ENCODE data around the gene ZNF385D.
A peak's percentile ranks its signal among the peaks of the same experiment; 100 is the strongest.
"Not testable (repeated sequence)": the region's sequence is repeated elsewhere in the genome, so short reads cannot be mapped to it uniquely, and the experiment has no call there.

The ZNF385D gene

DNA sequence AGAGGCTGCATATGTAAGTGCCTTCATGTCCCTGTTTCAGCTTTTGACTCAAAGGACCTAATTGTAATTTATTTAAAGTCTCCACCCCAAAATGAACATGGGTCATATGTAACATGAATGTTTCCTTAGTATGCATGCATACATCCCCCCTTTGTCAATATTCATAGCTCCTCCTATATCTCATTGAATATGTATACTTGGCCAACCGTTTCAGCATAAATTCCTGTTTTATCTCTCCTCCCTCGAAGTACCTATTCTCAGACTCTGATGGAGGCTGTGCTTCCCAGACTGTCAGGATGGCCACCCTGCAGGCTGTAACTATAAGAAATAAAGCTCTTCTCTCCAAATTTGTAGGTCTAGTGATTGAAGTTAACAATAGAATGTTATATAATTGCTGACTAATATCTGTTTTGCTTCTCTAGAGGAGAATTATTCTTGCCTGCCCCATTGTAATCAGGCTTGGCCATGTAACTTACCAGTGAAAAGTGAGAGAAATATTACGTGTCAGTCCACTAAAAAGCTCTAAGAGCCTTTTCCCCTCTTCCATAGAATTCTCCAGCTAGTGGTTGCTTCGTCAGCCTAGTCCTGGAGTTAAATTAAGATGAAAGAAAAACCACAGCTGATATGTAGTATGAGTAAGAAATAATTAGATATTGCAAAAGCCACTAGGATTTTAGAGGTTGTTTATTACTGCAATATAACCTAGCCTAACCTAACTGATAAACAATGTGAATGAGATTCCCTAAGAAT lies 245.1 kb downstream of the ZNF385D start:
- DNase-seq, result no peak

DNA sequence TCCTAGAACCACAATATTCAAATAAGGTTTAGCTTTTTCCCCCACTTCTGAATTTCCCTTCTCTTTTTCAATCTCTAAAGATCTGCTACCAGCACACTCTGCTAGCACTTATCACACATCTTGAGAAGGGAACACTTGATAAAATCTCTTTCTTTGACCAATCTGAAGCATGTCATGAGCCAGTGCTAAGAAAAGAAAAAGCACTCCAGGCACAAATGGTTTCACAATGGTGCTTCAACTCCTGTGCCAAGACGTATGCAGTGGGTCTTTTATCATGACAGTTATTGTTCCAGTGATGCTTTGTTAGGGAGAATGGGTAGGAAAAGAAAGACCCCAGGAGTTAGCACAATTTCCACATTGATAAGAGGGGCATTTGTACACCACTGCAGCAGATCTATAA lies 248.4 kb downstream of the ZNF385D start:
- DNase-seq, result no peak

DNA sequence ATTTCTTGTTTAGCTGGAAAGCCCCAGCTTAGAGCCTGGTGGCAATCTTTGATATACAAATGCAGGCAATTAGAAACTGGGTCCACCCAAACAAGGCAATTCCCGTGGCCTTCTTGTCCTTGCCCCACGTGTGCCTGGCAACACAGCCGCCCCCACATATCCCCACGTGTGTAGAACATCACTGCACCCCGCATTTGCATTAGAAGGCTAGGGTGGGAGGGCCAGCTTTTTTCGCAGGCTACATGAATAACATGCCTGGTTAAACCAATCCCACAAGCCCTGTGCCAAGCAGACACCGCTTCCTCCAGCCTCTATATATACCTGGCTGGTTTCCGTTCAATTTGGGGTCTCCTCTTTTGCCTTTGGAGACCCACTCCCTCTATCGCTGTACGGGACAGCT lies 250.2 kb downstream of the ZNF385D start:
- no peak for DNase-seq

DNA sequence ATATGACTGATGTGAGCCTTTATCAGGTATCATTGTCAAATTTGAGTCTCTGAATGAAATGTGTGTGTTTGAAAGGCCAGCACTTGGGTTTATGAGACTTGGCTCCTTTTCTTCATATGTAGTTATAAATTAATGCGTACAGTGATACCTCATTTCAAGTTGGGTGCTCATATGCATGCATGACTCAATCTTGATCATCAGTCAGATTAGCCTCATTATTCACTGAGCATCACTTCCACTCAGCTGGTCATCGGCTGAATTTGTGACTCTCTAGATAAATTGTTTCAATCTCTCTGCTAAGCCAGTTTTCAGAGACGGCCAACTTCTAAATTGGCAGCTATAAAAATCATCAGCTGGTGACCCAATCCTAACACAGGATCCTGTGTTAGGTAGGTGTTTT lies 260.3 kb downstream of the ZNF385D start:
- DNase-seq, result not testable (repeated sequence)

DNA sequence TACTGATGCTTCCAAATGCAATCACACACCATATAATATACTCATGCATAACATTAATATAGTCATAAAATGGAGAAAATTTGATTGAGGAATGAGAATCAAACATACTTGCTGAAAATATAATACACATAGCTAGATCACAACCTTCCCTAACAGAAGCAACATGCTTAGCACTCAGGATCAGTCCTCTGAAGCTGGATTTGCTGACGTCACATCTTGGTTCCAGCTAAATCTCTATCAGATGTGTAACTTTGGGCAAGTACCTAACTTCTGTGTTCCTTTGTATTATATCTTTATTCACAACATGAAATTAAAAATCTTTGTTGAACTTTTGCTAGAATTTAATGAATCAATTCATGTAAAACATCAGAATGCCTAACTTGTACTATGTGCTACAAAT lies 263.5 kb downstream of the ZNF385D start:
- no peak for DNase-seq

DNA sequence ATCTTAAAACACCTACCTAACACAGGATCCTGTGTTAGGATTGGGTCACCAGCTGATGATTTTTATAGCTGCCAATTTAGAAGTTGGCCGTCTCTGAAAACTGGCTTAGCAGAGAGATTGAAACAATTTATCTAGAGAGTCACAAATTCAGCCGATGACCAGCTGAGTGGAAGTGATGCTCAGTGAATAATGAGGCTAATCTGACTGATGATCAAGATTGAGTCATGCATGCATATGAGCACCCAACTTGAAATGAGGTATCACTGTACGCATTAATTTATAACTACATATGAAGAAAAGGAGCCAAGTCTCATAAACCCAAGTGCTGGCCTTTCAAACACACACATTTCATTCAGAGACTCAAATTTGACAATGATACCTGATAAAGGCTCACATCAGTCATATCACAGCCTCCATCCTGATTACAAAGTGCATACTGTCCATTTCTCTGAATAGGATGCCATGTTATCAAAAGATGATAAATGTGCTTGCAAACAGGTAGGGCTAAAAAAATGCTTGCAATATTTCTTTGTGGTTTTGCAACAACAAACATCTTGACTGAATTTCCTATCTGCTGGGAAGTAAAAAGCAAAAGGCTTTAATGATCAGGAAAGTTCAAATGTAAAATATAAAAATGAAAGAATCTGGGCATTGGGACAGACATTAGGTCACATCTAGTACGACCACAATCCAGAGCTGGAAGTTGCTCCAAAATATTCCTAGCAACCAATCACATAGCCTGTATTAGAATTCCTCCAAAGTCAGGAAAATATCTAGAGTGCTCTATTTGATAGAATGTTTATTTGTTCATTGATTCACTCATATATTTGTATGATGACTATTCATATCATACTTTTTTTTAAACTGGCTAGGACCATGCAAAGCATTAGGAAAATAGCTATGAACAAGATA lies 264.7 kb downstream of the ZNF385D start:
- DNase-seq, result not testable (repeated sequence)

DNA sequence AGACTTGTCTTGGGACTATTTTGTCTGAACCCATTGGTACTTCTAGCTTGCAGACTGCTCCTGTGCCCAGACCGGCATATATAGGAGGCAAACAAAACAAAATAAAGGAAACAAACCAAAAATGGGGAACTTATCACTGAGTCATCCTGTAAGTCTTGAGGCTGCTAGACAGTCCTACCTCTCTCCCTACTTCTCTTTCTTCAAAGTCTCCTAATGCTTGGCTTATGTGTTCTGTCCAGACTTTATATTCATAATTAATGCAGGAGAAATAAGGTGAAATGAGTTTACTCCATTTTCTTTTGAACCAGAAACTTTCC lies 266.2 kb downstream of the ZNF385D start:
- DNase-seq, result peak; percentile 31

DNA sequence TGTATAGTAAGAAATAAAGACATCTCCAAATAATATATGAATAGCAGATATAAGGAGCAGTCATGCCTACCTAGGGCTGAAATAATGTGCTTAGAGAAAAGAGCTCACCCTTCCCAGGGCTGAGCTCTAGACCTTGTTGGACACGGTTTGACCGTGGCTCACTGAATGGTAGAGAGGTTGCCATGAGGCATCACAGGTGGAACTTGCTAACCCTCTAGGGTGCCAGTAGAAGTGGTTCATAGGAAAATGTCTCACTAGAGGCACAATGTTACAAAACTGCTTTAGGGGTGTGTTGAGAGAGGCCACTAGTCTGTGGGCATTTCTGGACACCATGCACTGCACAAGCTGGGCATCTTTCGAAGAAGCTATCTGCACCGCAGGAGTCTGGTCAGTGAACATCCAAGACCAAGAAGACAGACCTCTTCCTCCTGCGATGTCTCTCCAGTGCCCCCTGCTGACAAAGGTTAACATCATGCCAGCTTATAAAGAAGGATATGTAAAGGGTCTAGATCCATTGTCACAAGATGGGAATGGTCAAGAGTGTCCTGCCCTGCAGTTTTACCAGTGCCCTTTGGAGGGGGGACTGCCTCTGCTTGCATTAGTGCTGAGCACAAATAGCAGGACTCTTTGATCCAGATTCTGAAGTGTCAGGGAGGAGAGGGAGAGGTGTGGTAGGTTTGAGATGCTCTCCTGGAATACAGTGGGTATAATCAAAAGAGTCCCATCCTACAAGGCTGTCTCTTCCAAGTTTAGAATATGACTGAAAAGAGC lies 266.8 kb downstream of the ZNF385D start:
- DNase-seq, result peak; percentile 13

DNA sequence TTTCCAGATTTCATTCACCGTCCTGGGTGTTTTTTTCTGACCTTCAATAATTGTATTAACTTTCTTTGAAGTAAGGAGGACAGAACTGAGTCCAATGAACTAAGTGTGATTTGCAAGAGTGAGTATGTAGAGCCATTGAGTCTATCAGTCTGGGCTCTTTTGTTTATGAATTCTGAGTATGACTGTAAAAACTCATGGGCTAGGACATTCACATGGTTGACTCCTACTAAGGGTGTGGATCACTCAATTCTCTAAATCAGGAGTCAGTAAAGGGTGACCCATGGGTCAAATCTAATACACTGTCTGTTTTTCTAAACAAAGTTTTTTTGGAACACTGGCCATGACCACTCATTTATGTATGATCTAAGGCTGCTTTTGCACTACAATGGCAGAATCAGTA lies 269.0 kb downstream of the ZNF385D start:
- no peak for DNase-seq

DNA sequence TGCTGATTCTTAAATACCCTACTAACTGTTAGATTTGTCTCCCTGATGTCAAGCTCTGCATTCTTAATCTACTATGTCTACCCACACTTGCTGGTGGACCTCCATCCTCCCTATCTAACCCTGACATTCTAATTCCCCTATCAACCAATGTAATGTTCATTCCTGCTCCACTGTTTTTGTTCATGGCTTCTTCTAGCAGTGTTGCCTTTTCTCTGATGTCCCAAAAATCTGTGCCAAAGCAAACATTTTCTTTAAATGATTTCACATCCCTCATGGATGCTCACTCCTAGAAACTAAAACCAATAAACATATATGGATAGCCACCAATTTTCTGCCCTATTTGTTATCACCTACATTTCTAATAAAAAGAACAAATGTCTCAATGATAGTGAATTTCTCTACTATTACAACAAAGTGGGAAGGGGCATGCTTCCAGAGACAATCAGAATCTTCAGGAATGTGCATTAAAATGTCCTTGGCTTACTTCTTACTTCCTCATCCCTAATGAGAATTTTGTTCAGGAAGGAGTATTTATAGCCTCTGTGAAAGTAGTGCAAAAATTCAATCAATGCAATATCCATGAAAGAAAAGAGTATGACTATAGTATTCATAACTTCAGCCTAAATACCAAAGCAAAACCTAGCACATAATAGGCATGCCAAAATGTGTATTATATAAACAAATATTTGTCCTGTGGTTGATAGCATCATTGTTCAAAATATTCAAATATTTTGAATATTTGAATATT lies 273.3 kb downstream of the ZNF385D start:
- DNase-seq, result no peak

DNA sequence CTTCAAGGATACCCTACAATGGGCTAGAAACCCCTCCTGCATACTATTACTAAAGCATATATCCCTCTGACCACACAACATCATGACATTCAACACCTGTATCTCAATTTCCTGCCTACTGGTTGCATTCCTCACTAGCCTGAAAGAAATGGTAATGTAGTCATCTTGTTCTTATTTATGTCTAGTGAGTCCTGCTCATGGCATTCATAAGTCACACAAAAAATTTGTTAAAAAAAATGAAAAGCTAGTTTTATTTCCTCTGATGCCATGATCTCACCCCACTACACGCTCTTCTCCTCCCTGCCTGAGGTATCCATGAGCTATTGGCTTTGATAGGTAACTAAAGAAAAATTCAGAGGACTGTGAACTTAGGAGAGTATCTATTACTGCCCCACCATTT lies 284.5 kb downstream of the ZNF385D start:
- DNase-seq, result no peak

DNA sequence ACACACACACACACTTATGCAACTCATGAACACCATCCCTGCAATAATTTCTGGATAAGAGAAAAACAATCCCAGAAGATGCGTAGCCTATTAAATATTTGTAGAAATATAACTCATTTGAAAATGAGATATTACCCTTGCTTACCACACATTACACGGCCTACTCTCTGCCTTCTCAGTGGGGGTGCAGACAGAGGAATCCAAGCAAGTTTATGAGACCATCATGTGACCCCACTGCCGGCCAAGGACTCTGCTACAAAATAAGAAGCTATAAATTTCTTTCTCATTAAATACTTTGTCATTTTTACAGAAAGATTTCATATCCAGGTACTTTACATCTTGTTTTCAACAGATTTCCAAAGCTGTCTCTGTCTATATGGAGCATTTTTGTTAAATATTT lies 286.3 kb downstream of the ZNF385D start:
- DNase-seq, result no peak

DNA sequence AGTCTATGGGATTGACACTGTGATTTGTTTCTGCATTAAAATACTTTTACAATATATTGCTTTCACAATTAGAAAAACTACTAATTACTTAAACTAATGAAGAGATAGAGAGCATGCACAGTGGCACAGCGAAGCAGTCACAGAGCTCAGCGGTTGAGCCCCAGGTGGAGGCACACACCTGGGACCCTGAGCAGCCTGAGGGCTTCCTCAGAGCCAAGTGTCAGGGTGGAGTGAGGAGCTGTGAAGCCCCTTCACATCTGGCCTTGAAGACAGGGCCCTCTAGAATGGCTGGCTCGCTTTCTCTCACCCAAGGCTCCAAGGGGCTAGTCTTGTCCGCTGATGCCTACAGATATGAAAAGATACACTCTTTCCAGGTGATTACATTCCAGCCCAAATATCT lies 287.7 kb downstream of the ZNF385D start:
- no peak for DNase-seq

DNA sequence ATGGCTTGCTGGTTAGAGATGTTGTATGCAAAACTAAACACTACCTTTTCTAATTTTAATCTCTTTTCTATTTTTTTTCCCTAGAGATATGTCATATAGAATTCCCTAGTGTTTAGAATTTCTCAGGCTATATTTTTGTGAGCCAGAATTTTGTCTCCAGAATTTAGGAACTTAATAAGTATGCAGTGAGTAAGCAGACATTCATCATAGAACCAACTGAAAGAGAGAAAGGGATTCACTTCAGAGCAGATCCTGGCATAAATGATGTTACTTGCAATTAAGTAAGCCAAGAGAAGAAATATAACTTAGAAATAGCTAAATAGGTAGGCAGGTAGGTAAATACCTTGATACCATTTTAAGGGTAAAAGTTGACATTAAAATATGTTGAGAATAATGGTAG lies 288.9 kb downstream of the ZNF385D start:
- DNase-seq, result no peak

DNA sequence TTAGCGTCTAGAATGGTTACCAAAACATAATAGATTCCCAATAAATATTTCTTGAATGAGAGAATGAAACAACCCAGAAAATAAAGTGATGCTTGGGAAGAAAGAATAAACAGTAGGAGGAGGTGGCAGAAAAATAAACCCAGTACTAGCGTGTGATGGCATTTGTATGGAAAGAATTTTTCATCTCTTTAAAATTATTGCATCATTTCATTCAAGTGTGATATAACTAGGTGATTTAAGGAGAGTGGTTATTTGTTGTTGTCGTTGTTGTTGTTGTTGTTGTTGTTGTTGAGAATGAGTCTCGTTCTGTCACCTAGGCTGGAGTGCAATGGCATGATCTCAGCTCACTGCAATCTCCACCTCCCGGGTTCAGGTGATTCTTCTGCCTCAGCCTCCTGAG lies 293.9 kb downstream of the ZNF385D start:
- no peak for DNase-seq

DNA sequence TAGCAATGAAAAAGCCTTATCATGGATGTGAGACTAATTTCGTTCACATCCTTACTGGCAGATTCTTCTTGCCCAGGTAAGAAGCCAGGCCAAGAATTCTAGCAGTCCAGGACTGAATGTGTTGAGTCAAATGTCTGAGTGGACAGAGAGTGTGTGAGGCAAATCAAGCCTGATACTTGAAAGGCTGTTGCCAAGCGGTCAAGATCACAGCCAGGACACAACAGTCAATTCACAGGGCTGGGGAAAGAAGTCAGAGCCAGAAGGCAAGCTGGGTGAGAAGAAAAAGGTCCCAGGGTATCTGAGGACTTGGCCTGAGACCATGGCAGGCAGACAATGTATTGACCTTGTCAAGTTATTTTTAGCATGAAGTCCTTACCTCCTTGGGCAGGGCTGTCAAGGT lies 301.3 kb downstream of the ZNF385D start:
- no peak for DNase-seq

DNA sequence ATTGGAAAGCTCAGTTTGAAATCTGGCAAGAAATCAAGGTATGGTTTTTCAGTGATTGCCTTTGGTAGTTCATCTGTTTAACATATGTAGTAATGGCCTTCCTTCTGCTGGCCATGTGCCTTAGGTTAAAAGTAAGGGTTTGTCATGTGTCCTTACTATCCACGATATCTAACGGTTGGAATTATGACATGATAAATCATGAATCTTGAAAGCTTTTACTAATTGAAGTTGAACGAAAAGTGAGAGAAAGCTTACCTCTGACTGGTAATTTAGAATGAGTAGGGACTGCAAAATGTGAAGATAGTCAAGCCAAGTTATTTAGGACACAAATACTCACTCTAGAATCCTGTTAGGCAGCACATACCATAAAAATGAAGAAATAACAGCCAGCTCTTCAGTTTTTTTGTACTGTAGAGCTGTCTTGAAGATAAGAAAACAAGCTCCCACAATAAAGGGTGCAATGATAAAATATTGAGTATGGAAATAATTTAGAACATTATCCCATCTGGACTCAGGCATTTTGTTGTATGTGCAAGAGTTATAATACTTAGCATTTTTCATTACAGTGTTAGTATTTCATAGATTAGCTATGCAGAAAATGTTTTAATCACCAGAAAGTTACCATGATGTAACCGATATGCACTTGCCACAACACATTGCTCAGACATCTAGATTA lies 303.4 kb downstream of the ZNF385D start:
- DNase-seq, result no peak

DNA sequence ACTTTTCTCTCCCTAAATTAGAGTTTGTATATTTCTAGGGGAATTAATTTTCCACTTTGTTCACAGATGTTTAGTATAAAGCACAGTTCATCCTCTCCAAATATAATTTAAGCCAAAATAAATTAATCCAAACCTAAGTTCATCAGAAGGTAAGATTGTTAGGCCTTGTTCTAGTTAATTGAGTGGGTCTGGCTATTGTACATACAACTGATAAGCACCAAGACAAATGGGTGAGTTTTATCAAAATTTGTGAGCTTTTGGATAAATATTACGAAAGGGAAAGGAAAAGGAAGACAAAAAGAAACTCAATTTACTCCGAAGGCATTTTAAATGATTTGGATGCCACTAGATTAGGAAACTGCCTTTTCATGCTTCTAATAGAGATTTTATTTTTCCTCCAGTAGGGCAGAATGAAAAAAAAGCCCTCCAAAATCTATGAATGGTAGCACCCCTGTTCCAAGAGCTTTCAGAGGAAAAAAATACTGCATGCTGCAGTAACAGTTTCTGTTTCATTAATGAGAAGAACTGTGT lies 304.0 kb downstream of the ZNF385D start:
- no peak for DNase-seq

DNA sequence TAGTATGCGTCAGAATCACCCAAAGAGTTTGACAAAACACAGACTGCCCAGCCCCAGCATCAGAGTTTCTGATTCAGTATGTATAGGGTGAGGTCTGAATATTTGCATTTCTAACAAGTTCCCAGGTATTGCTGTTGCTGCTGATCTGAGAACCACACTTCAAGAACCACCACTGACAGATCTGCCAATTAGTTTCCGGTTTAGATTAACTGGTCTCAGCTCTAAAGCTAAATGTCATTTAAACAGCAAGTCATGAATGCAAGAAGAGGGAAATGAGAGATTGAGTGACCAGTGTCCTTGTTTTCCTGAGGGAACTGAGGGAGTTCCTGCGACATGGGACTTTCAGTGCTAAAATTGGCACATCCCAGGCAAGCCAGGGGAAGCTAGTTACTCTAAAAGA lies 305.0 kb downstream of the ZNF385D start:
- no peak for DNase-seq

DNA sequence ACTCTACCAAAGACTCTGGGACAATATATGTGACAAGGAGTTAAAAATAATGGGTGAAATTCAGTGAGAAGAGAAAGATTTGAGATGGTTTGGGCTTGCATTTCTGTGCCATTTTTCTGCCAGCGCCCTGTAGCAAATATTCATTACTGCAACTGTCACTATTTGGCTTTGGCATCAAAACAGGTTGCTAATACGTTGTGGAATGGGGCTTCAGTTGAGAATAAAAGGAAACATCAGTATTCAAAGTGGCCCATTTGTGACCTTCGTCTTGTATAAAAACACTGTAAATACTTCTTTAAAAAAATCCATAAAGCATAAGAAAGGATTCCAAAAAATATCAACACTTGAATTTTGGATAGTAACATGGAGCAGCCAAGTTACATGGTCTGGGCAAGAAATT lies 309.2 kb downstream of the ZNF385D start:
- DNase-seq, result no peak

DNA sequence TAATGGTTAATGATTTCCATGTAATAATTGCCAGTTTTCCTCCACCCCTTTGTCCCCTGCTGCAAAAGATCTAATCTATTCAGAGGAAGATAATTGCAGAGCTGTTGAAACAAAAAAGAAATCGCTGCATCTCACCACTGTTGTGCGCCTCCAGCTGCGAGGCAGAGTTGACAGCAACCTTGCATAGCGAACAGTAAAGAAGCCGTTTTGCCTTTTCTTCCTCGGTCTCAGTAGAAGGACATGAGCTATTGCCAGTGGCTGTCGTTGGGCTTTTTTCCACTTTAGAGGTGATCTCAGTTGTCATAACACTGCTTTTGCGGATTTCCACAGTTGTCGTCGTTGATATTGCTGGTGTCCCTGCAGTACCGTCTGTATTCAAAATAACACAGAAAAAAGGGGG lies 314.2 kb downstream of the ZNF385D start:
- no peak for DNase-seq

DNA sequence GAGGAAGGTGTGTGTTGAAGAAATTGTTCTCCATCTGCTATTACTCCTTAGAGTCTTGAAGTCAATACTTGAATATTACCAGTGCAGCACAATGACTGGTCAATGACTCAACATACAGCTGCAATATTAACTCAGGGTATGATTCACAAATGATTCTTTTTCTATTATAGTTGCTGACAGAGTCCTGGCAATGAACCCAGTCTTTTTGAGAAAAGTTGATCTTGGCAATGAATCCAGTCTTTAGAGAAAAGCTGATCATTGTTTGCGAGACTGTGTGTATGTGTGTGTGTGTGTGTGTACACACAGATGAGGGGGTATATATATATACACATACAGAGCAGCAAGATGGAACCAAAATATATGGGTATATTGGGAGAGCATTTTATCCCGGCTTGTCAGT lies 315.1 kb downstream of the ZNF385D start:
- no peak for DNase-seq

Data from suppressor macrophage treated with lipopolysaccharide for 4 hours (primary cell).